22Rv1 (cell line): ENCODE measurements around the gene USB1.

Source experiments
- H3K27ac ChIP-seq: fragments of 450-650 bp; 2 replicates; pipeline ENCODE4 v1.5.1; 2017
- ZFX ChIP-seq: fragments of 450-650 bp; IDR thresholded peaks from 2 replicates; pipeline ENCODE4 v1.6.1; 2017; ENCODE audit warnings: antibody characterized with exemption, borderline replicate concordance
- TF ChIP-seq, protein P1 (sequence below): fragments of 450-650 bp; IDR thresholded peaks from 2 replicates; pipeline ENCODE4 v1.5.1; 2017; ENCODE audit warnings: mild to moderate bottlenecking

USB1 gene

DNA sequence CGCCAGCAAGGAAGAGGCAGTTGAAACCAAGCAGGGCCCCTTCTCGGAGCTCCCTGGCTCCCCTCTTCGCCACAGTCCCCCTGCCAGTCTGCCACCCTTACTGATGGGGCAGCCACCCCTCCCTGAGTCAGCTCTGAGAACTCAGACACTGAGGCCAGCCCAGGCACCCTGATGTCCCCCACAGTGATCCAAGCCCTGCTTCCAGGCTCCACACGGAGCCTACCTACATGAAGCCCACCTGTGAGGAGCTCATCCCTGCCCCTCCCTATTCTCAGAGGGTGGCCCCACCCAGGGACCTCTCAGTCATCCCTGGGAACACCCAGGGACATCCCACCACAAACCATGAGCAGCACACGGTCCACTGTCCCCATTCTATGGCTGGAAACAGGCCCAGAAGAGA is 39.2 kb upstream of the USB1 start:
- TF ChIP-seq, protein P1, sequence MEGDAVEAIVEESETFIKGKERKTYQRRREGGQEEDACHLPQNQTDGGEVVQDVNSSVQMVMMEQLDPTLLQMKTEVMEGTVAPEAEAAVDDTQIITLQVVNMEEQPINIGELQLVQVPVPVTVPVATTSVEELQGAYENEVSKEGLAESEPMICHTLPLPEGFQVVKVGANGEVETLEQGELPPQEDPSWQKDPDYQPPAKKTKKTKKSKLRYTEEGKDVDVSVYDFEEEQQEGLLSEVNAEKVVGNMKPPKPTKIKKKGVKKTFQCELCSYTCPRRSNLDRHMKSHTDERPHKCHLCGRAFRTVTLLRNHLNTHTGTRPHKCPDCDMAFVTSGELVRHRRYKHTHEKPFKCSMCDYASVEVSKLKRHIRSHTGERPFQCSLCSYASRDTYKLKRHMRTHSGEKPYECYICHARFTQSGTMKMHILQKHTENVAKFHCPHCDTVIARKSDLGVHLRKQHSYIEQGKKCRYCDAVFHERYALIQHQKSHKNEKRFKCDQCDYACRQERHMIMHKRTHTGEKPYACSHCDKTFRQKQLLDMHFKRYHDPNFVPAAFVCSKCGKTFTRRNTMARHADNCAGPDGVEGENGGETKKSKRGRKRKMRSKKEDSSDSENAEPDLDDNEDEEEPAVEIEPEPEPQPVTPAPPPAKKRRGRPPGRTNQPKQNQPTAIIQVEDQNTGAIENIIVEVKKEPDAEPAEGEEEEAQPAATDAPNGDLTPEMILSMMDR: no peak
- TF ChIP-seq ZFX: no peak

GRCh38 chr16:57962756-57963155 is 38.5 kb upstream of the USB1 start:
- TF ChIP-seq ZFX: no peak
- TF ChIP-seq, protein P1: no peak
- H3K27ac ChIP-seq: no peak overlapping the region

More for the DNA sequence above, 39.2 kb upstream of the USB1 start:
- H3K27ac ChIP-seq: no peak overlapping the region

GRCh38 chr16:57964157-57964700 is 37.0 kb upstream of the USB1 start:
- no peak overlapping the region for H3K27ac ChIP-seq
- TF ChIP-seq, protein P1: no peak
- no peak for TF ChIP-seq ZFX

DNA sequence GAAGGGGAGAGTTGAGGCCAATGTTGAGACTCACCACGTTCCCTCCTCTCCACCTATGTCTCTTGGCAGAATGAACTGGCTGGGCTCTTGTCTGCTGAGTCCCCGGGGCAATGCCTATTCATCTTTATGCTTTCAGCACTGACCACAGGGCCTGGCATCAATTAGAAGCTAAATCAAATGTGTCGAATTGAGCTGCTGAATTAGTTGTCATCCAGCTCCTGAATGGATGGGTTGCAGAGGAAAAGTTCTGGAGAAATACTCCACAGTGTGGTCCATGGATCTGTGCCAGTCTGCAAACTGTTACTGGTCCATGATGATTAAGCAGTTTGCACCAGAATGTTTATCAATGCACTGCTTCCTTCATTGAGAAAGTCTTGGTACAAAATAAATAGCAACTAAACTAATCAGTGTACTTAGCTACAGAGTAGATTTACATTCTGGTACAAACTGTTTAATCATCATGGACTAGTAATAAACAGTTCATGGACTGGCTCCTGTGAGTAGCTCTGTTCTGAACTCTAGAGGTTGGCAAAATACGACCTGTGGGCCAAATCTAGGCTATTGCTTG is 34.9 kb upstream of the USB1 start:
- TF ChIP-seq, protein P1: no peak
- no peak for TF ChIP-seq ZFX
- H3K27ac ChIP-seq: no peak overlapping the region

GRCh38 chr16:57966986-57967385 is 34.2 kb upstream of the USB1 start:
- no peak overlapping the region for H3K27ac ChIP-seq
- TF ChIP-seq, protein P1: no peak

DNA sequence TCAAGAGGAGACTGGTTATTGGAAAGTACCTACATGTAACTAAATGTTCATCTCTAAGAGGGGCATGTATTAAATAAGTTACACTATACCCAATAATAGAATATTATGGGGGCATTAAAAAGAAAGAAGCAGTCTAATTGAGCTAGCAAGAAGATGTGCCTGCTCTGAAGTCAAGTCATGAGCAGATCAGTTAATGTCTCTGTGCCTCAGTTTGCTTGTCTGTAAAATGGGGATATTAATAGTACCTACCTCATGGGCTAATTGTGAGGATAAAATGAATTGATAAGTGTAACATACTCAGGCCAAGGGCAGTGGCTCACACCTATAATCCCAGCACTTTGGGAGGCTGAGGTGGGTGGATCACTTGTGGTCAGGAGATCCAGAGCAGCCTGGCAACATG is 33.3 kb upstream of the USB1 start:
- no peak overlapping the region for H3K27ac ChIP-seq
- TF ChIP-seq, protein P1: no peak
- TF ChIP-seq ZFX: no peak

GRCh38 chr16:57969451-57970123 is 31.6 kb upstream of the USB1 start:
- TF ChIP-seq, protein P1: no peak
- no peak for TF ChIP-seq ZFX
- H3K27ac ChIP-seq: no peak overlapping the region
